ENCODE results near the gene SLC19A1. TPM values are rescaled to one million over a fixed set of nuclear protein-coding genes. Genes with fewer than 3 reads are reported as not detected.
A peak's percentile ranks its signal among the peaks of the same experiment; 100 is the strongest.

The SLC19A1 gene
- total RNA-seq, 1 donor from 2014 or later, result 53.3 TPM

- peak; percentile 64 for DNase-seq
- TF ChIP-seq, protein P1, sequence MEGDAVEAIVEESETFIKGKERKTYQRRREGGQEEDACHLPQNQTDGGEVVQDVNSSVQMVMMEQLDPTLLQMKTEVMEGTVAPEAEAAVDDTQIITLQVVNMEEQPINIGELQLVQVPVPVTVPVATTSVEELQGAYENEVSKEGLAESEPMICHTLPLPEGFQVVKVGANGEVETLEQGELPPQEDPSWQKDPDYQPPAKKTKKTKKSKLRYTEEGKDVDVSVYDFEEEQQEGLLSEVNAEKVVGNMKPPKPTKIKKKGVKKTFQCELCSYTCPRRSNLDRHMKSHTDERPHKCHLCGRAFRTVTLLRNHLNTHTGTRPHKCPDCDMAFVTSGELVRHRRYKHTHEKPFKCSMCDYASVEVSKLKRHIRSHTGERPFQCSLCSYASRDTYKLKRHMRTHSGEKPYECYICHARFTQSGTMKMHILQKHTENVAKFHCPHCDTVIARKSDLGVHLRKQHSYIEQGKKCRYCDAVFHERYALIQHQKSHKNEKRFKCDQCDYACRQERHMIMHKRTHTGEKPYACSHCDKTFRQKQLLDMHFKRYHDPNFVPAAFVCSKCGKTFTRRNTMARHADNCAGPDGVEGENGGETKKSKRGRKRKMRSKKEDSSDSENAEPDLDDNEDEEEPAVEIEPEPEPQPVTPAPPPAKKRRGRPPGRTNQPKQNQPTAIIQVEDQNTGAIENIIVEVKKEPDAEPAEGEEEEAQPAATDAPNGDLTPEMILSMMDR (IDR thresholded peaks at IDR 0.05; ENCODE audit: partially characterized antibody, unreplicated experiment), result no peak
- Mint-ChIP-seq H3K27me3 (ENCODE audit: unreplicated experiment) (peaks cover 1% of the 10 kb centered on the region), H3K27ac (ENCODE audit: unreplicated experiment) (no peak overlapping the region), H3K4me3 (ENCODE audit: unreplicated experiment) (no peak overlapping the region), H3K36me3 (ENCODE audit: unreplicated experiment) (peaks cover 28% of the 10 kb centered on the region), H3K4me1 (ENCODE audit: low read depth, unreplicated experiment) (peaks cover 9% of the 10 kb centered on the region), H3K9me3 (ENCODE audit: unreplicated experiment) (peaks cover 24% of the 10 kb centered on the region)
Observed at GRCh38 chr21:45515241-45516061, 26.8 kb downstream of the SLC19A1 start.

- Mint-ChIP-seq H3K27ac (ENCODE audit: unreplicated experiment) (no peak overlapping the region), H3K27me3 (ENCODE audit: unreplicated experiment) (peaks cover 1% of the 10 kb centered on the region), H3K4me3 (ENCODE audit: unreplicated experiment) (no peak overlapping the region), H3K9me3 (ENCODE audit: unreplicated experiment) (peaks cover 18% of the 10 kb centered on the region), H3K36me3 (ENCODE audit: unreplicated experiment) (peaks cover 19% of the 10 kb centered on the region), H3K4me1 (ENCODE audit: low read depth, unreplicated experiment) (peaks cover 9% of the 10 kb centered on the region)
- DNase-seq, result peak; percentile 14
- TF ChIP-seq, protein P1 (IDR thresholded peaks at IDR 0.05; ENCODE audit: partially characterized antibody, unreplicated experiment), result no peak
Observed at GRCh38 chr21:45514311-45515021, 27.8 kb downstream of the SLC19A1 start.

GRCh38 chr21:45513741-45514310, 28.4 kb downstream of the SLC19A1 start:
- Mint-ChIP-seq H3K27ac (ENCODE audit: unreplicated experiment) (peak overlapping the region; percentile 17), H3K4me3 (ENCODE audit: unreplicated experiment) (no peak overlapping the region), H3K9me3 (ENCODE audit: unreplicated experiment) (peaks cover 14% of the 10 kb centered on the region), H3K27me3 (ENCODE audit: unreplicated experiment) (no peaks in the 10 kb centered on the region), H3K4me1 (ENCODE audit: low read depth, unreplicated experiment) (peaks cover 10% of the 10 kb centered on the region), H3K36me3 (ENCODE audit: unreplicated experiment) (peaks cover 12% of the 10 kb centered on the region)
- peak; percentile 13 for DNase-seq
- TF ChIP-seq, protein P1 (IDR thresholded peaks at IDR 0.05; ENCODE audit: partially characterized antibody, unreplicated experiment), result no peak

DNA sequence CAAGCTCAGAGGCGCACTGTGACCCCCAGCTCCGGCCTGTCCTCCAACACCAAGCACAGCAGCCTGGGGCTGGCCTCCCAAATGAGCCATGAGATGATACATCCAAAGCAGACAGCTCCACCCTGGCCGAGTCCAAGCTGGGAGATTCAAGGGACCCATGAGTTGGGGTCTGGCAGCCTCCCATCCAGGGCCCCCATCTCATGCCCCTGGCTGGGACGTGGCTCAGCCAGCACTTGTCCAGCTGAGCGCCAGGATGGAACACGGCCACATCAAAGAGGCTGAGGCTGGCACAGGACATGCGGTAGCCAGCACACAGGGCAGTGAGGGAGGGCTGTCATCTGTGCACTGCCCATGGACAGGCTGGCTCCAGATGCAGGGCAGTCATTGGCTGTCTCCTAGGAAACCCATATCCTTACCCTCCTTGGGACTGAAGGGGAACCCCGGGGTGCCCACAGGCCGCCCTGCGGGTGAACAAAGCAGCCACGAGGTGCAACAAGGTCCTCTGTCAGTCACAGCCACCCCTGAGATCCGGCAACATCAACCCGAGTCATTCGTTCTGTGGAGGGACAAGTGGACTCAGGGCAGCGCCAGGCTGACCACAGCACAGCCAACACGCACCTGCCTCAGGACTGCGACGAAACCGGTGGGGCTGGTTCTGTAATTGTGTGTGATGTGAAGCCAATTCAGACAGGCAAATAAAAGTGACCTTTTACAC, 29.1 kb downstream of the SLC19A1 start:
- no peak overlapping the region for H3K4me3 Mint-ChIP-seq (ENCODE audit: unreplicated experiment)
- H3K27me3 Mint-ChIP-seq (ENCODE audit: unreplicated experiment), result peaks cover 3% of the 10 kb centered on the region
- peaks cover 14% of the 10 kb centered on the region for H3K4me1 Mint-ChIP-seq (ENCODE audit: low read depth, unreplicated experiment)
- peaks cover 16% of the 10 kb centered on the region for H3K9me3 Mint-ChIP-seq (ENCODE audit: unreplicated experiment)
- DNase-seq, result no peak
- TF ChIP-seq, protein P1 (IDR thresholded peaks at IDR 0.05; ENCODE audit: partially characterized antibody, unreplicated experiment), result no peak
- peak overlapping the region; percentile 17 for H3K27ac Mint-ChIP-seq (ENCODE audit: unreplicated experiment)
- H3K36me3 Mint-ChIP-seq (ENCODE audit: unreplicated experiment), result peaks cover 6% of the 10 kb centered on the region
